HG03045 (cell line): ENCODE data around the gene MAB21L4.

Experiments used
- ATAC-seq: cut with Tn5 transposase; IDR thresholded peaks from one replicate; pipeline ENCODE4 v1.9.1; 2021; ENCODE audit warnings: mild to moderate bottlenecking, moderate library complexity; ENCODE audit not compliant: unreplicated experiment

MAB21L4 gene

DNA sequence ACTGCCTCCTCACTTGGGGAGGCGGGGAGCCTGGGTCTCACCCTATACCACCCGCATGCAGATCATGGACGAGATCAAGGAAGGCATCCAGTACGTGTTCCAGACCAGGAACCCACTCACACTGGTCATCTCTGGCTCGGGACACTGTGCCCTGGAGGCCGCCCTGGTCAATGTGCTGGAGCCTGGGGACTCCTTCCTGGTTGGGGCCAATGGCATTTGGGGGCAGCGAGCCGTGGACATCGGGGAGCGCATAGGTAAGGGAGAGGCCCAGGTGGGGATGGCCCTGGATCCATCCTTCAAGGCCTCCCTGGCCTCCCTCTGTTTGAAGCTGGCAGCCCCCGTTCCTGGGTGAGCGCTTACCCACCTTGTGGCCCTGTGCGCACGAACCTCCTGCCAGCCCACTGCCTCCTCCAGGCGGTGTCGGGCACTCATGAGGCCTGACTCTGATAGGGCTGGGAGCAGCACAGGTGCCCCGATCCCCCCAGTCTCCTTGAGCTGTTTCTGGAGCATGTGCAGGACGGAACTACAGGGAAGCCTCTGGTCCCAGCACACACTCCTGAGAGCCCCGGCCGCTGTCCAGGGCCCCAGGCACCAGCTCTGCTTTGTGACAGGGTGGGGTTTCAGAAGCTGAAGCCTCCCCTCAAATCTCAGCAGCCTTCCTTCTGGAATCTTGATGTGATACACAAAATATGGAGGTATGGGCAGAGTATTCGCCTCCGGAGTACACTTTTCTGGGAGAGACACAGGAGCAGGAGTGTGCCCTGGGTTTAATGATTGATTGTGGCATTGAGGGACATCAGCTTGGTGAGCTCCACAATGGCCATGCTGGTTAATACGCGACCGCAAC is 26.6 kb downstream of the MAB21L4 start:
- no peak for ATAC-seq

DNA sequence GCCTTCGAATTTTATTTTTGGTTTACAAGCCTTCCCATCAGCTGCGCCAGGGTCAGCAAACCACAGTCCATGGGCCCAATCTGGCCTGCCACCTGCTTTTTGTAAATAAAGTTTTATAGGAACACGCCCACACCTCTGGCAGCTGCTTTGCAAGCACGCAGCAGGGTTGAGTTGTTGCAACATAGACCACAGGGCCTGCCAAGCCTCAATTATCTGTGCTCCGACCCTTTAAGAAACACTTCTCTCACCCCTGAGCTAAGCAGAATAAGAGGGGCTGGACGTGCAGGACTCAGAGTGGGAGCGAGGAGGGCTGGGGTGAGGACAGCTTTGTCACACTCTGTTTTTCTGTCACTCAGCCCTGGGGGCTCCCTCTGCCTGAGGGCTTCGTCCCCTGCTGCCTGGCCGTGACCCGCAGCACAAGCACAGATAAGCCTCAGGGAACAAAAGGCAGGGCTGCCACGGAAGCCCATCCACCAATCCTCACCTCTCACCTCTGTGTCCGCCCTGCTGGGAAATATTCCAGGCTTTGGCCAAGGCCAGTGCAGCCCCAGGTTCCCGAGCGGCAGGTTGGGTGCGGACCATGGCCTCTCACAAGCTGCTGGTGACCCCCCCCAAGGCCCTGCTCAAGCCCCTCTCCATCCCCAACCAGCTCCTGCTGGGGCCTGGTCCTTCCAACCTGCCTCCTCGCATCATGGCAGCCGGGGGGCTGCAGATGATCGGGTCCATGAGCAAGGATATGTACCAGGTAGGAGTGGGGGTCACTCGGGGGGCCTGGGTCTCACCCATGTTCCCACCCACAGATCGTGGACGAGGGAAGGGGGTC is 27.5 kb downstream of the MAB21L4 start, which contains the start of gene AGXT:
Gene AGXT (plus strand): TSS at position 539 of the 823 bp plus-strand sequence. CDS start 42 bp downstream, at position 581.
- no peak for ATAC-seq

DNA sequence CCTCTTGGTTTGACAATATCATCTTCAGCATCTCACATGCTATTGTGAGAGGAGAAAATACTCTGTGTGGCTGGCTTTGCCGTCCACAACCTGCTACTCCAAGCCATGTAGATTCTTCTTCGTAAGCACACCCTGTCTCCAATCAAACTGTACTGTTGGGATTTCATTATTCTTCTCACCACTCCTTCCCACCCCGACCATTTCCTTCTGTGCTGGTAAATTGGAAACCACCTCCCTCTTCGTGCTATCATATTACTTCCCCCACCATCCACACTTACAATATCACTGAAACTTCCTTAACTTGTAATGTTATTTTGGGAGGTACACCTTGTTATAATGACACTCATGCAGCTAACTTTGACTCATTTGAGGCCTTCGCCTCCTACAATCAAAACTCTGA is 30.6 kb downstream of the MAB21L4 start:
- no peak for ATAC-seq

DNA sequence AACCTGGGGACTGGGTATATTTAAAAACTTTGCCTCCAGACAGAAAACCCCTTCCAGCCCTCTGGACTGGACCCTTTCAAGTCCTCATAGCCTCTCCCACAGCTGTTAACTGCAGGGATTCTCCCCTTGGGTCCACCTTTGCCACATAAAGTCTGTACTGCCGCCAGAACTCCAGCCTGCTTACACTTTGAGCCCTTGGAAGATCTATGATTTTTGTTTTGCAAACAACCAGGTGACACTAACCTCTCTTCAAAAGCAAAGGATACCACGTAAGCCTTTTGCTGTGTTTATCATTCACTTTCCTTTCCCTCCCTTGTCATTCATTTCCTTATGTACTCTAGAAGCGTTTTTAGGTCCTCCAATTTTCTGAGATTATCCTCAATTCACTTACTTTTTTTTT is 31.5 kb downstream of the MAB21L4 start:
- no peak for ATAC-seq

DNA sequence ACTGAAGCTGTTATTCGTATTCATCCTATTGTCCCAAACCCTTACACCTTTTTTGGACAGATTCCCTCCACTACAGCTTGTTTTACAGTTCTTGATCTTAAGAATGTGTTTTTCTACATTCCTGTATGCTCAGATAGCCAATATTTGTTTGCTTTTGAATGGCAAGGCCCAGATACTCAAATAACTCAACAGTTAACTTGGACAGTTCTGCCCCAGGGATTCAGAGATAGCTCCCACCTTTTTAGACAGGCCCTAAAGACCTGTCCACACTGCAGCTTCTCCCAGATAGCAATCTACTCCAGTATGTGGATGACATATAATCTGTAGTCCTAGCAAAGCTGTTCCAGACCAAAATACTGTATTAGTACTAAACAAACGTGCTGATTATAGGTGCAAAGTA is 34.4 kb downstream of the MAB21L4 start:
- ATAC-seq = no peak

DNA sequence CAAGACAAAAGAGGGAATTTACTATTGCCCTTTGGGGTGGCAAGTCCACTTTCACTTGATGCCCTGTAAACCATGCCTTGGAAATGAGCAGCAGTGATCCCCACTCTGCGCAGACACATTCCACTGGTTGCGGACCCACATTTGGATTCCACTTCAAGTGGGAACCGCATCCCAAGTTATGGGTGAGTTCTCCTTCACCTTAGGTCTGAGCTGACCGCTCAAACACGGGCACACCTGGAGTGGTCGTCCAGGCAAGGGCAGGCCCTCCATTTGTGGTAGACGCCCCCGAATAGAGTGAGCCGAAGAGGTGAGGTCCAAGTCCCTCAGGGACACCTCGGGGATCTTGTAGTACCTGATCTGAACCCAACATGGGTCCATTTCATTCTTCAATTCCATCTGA is 37.1 kb downstream of the MAB21L4 start:
- ATAC-seq = no peak

DNA sequence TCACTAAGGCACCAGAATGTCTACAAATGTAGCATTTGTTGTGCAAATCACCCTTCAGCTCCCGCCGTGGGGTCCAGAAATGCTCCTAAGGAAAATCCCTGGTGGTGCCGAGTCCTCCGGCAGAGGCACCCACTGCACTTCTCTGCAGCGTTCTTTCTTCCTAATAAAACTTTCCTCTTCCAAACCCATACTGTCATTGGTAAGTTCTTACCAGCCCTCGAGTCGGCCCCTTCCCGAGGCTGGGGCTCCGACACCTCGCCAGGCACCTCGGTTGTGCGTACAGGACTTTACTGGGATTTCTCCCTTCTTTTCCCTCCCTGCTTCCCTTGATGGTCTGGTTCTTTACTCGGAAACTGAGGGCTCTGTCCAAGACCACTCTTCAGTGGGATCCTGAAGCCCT is 37.6 kb downstream of the MAB21L4 start:
- no peak for ATAC-seq

DNA sequence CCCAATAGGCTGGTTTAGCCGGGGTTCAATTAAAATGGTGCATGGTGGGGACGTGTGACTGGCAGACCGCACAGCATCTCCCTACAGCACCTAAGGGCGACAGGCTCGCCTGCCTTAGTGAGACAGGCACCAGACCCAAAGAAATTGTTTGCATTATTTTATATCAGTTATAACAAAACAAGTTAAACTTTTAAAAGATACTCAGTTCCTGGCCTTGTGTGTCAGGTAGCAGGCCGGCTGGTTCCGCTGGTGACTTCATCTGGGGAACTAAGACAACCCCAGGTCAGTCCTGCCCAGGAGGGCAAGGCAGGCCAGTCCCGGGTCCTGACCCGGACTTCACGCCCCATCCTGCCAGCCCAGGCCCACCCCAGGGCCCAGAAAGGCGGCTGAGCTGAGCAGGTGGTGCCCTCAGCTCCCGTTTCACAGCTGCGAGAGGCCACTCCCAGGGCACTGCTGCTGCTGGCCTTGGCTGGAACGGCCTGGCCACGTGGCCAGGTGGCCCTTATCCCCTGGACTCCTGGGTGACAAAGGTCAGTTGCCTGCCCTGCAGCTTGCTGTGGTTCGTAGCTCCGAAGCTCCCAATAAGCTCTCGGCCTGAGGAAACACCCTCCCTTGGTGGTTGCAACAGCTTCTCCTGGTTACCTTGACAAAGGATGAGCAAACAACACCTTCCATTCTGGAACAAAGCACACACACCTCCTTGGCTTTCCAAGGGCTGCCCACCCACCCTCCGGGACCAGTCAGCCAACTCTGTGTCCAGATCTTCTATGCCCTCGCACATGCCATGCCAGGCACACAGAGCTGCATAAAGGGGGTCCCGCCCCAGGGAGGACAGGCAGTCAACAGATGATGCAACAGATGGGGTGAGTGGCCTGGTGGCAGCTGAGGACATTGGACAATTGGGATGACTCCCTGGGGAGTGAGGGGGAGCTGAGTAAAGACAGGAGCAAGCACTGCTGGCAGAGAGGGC is 38.6 kb downstream of the MAB21L4 start:
- ATAC-seq = no peak

DNA sequence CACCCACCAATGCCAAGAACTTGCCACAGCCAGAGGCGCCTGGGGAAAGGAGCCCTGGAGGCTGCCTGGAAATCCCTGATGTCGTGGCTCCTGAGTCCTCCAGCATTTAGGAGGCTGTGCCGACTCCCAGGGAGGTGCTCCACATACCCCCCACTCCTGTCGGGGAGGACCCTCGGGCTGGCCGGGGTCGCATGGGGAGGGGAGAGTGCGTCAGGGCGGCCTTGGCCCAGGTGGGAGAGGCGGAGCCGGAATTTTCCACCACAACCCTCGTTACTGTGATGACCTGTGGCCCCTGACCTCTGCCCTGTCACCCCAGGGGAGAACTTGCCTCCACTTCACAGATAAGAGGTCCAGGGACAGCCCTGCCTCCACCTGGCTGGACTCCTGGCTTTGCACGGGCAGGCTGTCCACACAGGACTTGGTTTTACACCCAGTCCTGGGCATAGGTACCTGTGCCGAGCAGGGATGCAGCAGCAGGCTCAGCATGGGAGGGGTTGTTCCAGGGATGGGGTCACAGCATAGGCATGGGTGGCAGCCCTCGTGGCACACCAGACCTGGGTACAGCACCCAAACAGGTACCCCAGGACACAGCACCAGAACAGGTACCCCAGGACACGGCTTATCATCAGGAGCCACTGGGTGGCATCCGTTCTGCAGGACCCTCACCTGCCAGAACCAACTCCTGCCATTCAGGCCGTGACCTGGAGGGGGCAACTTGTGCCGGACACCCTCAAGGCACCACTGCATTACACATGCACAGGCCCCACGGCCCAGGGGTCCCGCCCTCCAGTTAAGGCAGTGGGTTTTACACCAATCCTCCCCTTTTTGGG is 39.6 kb downstream of the MAB21L4 start:
- ATAC-seq = no peak

DNA sequence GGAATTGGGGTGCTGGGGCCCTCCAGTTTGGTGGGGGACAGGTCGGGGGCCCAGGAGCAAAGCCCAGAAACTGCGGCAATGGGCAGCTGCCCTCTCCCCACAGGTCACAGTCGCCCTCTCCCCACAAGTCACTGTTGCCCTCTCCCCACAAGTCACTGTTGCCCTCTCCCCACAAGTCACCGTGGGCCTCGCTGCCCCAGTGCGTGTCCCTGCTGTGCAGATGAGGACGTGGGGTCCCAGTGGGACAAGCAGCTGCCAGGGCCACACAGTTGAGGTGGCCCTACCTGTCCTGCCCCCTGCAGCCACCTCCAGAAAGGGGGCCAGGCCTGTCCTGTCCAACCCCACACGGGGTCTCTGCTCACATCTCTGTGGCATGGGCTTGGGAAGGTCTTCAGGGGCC is 40.3 kb downstream of the MAB21L4 start:
- no peak for ATAC-seq

DNA sequence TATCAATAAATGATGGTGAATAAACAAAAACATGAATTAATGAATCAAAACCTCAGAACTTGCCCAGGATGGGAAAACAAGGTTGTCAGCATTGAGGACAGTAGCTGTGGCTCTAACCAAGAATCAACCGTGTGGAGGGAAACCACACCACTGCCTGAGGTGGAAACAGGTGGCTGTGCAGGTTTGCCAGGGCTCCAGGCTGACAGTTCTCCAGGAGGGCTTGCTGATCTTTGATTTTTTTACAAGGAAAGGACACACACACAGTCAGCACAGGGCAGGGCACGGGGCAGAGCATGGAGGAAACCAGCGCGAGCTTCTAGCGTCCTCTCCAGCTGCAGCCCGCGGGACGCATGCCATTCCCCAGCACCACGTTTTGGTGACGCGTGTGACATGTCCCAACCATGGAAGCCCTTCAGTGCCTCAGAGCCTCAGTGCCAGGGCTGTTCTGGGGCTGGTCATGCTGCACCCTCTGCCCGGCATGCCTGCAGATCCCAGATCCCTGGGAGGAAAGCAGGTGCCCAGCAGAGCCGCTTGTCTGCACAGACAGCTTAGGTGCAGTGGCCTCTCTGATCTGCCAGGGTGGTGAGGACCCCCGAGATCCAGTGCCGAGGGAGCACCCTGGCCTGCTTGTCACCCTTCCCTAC is 43.2 kb downstream of the MAB21L4 start:
- no peak for ATAC-seq

DNA sequence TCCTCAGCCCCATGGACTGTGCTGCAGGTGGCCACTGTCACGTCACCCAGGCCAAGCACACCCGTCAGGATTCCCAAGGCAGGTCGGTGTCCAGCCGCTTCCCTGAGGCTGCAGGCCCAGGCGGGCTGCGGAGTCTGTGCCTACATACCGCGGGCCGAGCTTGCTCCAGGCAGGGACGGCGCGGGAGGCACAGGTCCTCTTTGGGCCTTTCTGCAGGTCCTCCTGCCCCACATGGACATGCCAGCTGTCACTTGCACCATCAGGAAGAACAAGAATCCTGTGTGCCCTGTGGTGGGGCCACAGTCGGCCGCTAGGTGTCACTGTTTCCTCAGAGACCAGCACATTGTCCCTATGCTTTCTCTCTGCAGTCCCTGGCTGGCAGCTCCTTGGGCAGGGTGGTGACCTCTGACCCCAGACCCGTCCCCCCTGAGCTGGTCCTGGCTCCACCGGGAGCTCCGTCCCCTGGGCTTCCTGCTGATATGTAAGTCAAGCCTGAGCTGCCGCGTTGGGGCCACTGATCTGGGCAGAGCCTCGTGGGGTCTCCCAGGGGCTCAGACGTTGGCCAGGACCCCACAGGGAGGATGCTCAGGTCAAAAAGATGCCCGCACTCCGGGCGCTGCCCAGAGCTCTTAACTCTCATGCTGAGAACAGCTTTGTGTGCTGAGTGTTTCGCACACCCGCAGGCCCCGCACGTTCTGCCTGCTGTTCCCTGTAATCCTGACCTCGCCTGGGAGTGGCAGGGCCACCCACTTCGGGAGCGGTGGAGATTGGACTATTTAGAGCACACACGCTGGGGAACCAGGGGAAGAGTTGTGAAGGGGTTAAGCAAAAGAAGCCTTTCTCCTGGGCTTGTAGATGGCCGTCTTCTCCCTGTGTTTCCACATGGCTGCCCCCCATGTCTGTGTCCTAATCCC is 44.6 kb downstream of the MAB21L4 start:
- no peak for ATAC-seq

DNA sequence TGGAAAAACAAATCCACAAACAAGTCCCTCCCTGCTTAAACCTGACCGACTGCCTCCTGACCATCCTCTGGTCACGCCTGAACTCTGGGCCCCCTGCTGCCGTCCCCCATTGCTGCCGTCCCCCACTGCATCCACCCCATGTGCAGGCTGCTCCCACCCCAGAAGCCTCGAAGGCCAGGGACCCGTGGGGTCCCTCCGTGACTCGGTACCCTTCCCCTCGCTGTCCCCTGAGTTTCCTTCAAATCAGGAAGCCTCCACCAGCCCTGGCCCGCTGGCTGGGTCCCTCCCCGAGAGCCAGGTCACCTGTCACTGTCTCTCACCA is 45.2 kb downstream of the MAB21L4 start:
- no peak for ATAC-seq

DNA sequence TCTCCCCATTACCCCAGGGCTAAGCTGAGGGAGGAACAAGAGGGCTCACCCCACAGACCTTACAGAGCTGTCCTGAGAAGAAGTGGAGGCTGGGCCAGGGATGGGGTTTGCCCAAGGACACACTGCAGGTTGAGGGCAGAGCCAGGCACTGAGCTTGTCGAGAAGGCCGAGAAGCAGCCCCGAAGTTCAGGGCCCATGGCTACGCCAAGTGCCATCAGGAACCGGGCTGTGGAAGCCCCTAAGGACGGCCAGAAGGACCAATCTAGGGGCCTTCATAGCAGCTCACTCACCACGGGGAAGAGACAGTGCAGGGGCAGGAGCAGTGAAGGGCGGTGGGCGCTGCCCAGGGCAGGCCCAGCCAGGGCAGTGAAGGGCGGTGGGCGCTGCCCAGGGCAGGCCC is 45.9 kb downstream of the MAB21L4 start:
- ATAC-seq = no peak

DNA sequence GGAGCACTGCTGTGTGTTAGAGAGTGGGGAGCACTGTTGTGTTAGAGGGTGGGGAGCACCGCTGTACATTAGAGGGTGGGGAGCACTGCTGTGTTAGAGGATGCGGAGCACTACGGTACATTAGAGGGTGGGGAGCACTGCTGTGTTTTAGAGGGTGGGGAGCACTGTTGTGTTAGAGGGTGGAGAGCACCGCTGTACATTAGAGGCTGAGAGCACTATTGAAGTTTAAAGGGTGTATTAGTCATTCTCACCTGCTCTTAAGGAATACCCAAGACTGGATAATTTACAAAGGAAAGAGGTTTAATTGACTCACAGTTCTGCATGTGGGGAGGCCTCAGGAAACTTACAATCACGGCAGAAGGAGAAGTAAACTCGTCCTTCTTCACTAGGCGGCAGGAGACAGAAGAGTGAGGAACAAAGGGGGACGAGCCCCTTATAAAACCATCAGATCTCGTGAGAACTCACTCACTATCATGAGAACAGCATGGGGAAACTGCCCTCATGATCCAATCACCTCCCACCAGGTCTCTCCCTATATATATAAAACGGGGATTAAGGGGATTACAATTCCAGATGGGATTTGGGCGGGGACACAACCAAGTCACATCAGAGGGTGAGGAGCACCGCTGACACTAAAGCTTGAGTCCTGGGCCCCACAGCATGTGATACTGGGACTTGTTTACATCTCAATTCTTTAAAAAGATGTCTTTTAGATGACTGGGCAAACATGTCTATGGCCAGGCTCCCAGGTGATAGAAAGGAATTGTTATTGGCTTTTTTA is 46.9 kb downstream of the MAB21L4 start:
- ATAC-seq = no peak

DNA sequence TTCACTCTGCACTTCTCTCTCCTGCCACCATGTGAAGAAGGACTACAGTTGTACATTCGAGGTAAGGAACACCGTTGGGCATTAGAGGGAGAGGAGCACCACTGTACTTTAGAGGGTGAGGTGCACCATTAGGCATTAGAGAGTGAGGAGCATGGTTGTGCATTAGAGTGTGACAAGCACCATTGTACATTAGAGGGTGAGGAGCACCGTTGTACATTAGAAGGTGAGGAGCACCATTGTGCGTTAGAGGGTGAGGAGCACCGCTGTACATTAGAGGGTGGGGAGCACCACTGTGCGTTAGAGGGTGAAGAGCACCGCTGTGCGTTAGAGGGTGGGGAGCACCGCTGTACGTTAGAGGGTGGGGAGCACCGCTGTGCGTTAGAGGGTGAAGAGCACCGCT is 48.1 kb downstream of the MAB21L4 start:
- no peak for ATAC-seq

DNA sequence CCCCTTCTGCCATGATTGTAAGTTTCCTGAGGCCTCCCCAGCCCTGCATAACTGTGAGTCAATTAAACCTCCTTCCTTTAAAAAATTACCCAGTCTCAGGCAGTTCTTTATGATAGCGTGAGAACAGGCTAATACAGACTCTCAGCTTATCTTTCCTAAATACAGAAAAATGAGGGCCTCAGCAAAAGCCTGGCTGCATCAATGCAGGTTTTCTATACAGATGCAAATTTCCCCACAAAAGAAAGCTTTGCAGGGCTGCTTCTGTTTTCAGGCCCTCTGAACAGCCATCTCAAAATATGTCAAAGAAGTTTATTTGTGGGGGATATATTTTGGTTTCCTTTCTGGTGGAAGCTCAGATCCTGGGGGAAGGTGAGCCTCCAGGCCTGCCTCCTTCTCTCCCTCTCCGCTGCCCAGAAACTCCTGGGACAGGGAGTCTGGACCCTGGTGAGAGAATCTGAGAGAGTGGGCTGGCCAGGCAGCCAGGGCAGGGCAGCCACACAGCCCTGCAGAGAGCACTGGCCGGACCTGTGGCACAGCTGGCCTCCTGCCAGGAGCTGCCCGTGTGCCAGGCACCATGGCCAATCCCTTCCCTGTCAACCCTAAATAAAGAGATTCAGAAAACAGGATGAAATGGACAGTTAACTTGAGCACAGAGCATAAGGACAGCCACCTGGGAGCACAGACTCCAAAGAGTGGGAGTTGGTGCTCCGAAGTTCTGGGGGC is 48.9 kb downstream of the MAB21L4 start:
- ATAC-seq = no peak
